ENCODE results near the gene ACOXL.

Gene ACOXL

GRCh38 chr2:111007757-111008688, 275.6 kb downstream of the ACOXL start:
- DNase-seq (ENCODE audit: low read depth) = no peak

- no peak for DNase-seq (ENCODE audit: low read depth)
Measured at GRCh38 chr2:111011218-111011617, 278.8 kb downstream of the ACOXL start.

- no peak for DNase-seq (ENCODE audit: low read depth)
Measured at GRCh38 chr2:111015283-111015995, 283.1 kb downstream of the ACOXL start.

- no peak for DNase-seq (ENCODE audit: low read depth)
Measured at GRCh38 chr2:111017034-111017622, 284.8 kb downstream of the ACOXL start.

DNA sequence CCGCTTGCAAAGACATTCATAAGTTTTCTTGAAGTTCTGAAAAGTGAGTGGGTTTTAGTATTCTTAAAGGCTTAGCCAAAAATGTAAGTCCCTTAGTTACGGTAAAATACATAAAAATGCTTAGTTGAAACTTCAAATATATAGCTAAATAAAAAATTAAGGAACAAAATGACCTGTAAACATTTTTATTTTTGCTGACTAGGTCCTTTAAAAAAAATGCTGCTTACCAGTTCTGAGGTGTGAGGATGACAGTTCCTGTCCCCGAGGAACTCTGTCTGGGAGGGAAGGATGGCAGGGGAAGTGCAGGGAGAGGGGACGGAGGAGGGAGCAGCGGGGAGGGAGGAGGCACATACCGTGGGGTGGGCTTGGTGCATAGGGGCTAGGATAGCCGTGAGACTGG, 285.5 kb downstream of the ACOXL start:
- DNase-seq (ENCODE audit: low read depth) = no peak

GRCh38 chr2:111019381-111019780, 287.0 kb downstream of the ACOXL start:
- DNase-seq (ENCODE audit: low read depth) = no peak

DNA sequence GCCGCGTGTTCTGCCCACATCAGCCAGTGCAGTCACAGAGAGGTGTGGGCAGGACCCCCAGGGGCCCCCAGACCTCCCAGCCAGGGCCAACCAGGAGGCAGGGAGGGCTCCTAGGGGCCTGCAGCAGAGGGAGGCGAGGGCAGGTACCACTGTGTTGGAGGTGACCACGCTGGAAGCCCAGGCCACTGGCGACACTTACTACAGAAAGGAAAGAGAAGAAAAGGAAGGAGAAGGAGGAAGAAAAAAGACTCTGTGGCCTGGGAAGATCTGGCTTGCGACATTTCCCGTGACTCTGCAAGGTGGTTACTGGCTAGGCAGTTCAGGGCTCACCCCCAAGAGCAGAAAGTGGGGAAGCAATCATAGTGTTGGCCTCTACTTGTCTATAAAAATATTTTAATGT, 290.3 kb downstream of the ACOXL start:
- DNase-seq (ENCODE audit: low read depth) = no peak

DNA sequence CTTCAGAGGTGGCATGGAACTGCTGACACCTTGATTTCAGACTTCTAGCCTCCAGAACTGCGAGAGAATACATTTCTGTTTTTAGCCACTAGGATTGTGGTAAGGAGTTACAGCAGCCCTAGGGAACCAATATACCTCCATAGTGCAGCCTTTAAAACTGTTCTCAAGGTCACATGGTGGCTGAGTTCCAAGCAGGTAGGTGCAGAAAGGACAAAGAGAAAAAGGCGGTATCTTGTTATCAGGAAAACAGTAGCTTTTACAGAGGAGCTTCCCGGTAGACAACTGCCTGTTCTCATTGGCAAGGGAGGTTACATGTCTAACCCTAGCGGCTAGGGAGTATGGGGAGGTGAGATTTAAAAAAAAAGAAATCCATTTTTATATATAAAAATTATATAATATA, 292.1 kb downstream of the ACOXL start:
- DNase-seq (ENCODE audit: low read depth) = no peak

GRCh38 chr2:111025288-111025687, 292.9 kb downstream of the ACOXL start:
- no peak for DNase-seq (ENCODE audit: low read depth)

DNA sequence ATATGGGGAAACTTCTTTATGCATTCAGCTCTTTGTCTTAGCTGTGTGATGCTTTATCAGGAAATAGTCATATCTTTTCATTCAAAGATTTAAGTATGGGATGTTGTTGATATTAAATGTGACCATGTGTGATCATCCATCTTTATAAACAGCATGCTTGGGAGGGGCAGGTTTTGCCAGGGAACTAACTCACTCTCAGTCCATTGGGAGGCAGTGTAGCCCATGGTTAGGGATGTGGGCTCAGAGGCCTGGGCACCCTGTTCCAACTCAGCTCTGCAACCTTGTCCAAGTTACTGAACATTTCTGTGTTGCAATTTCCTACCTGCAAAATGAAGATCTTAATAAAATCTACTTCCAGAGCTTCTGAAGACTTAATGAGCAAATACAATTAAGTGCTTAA, 296.3 kb downstream of the ACOXL start:
- no peak for DNase-seq (ENCODE audit: low read depth)

DNA sequence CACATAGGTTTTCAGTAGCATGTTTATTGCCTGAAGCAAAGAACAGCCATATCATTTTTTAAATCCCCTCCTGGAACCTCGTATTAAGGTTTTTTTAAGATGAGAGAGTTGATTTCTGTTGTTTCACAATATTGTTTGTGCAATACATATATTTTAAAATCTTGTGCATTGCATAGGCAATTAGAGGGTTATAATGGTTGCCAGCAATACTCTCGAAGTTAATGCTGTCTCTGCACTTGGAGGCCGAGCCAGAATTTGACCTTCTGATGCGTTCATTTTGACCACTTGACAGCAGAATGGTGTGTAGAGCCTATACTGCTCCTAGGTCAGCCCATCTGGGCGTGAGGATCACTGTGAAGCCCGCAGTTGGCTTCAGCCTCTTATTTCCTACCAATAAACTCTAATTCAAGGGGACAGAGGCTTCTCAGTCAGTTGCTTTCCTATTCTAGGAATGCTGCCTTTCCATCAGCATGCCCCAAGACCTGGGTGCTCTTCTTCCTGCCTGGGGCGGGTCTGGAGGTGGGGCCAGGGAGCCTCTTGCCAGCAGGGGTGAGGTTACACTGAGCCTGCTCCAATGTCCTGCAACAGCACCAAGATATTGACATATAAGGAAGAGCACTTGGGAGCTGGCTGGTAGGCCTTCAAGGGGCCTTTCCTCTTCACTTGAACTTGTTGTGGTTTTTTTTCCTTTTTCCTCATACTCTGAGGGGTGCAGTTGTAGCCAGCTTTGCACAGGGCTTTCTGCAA, 297.0 kb downstream of the ACOXL start:
- DNase-seq (ENCODE audit: low read depth) = no peak

DNA sequence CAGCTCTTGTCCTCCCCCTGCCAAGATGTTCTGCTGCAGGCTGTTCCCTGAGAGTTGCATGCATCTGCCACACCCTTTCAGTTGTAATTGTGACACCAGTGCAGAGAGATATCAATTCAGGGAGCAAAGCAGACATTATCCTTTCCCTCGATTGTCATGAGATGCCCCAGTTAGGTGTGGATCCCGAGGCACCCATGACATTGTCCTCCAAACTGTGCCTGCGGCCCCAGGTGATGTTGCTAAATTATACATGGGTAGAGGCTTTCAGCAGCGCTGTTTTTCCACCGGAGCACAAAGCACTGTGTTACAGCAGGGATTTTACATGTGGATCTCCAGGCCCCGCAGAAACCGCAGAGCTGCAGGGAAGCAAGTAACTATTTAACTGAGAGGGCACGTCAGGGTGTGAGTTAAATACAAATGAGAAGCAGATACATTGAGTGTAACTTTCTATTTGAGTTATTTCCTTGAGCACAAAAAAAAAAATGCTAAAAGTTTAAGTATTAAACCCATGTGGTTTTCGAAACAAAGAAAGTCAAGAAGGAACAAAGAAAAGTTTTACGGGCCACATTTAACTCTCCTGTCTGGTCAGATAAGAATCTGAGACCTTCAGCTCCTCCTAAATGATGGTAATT, 298.0 kb downstream of the ACOXL start:
- no peak for DNase-seq (ENCODE audit: low read depth)

- DNase-seq (ENCODE audit: low read depth) = no peak
Measured at GRCh38 chr2:111030945-111031344, 298.6 kb downstream of the ACOXL start.

- no peak for DNase-seq (ENCODE audit: low read depth)
Measured at GRCh38 chr2:111031546-111032478, 299.4 kb downstream of the ACOXL start.

- DNase-seq (ENCODE audit: low read depth) = no peak
Measured at GRCh38 chr2:111032721-111033429, 300.5 kb downstream of the ACOXL start.

- DNase-seq (ENCODE audit: low read depth) = no peak
Measured at GRCh38 chr2:111034146-111034545, 301.8 kb downstream of the ACOXL start.

DNA sequence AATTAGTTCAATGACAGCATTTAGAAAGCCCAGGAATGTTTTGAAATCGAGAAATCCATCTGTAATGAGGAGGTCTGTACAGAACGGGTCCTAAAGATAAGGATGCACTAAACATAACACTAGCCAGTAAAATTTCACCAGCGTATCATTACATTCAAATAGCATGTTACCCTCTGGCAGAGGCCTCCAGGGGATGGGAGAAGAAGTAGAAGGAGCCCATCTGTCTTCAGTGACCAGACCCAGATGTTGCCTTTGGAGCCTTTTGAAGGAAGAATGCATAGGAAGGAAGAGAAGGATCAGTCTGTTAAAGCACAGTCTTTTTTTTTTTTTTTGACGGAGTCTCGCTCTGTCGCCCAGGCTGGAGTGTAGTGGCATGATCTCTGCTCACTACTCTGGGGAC, 302.2 kb downstream of the ACOXL start:
- DNase-seq (ENCODE audit: low read depth) = no peak

DNA sequence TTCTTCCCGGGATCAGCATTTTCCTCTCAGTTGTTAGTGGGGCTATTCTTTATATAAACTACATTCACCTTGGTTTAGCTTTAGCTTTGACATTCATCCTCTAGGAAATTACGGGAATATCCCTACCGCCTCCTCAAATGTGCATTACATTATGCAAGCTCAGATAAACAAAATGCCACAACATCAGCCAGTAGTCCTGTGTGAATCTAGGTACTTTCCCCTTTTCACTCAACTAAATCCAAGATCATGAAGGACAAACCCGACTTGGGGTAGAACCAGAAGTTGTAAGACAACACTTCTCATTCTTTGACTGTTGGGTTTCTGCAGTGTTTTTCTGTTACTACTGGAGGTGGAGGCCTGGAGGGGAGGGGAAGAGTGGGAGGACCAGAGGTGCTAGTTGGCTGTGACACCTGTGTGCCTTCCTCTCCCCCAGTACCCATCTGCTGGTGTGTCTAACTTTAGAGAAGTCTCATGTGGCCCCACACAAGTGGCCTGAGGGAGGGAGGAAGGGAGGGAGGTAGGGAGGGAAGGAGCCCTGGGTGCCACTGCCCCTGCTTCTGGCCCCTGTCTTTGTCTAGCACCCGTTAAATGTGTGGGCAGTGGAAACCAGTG, 303.6 kb downstream of the ACOXL start:
- DNase-seq (ENCODE audit: low read depth) = no peak

DNA sequence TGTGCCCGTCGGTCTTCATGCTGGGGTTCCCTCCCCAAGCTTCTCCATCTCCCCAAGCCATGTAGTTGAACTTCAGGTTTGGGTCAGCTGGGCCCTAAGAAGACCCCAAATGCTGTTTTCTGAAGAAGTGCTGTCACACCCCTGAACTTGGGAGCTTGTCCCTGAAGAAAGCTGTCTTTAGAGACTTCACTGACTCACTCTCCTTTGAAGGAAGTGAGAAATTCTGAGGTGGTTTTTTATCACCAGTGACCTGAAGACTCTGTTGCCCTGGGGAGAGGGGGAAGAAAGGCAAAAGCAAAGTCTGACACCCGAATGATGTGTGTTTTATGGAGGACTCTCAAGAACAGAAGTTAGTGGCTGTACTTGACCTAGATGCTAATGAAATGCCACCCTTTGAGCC, 304.8 kb downstream of the ACOXL start:
- no peak for DNase-seq (ENCODE audit: low read depth)
